ENCODE results near the gene CALN1.
"Not testable (repeated sequence)": the region's sequence is repeated elsewhere in the genome, so short reads cannot be mapped to it uniquely, and the experiment has no call there.

The CALN1 gene

DNA sequence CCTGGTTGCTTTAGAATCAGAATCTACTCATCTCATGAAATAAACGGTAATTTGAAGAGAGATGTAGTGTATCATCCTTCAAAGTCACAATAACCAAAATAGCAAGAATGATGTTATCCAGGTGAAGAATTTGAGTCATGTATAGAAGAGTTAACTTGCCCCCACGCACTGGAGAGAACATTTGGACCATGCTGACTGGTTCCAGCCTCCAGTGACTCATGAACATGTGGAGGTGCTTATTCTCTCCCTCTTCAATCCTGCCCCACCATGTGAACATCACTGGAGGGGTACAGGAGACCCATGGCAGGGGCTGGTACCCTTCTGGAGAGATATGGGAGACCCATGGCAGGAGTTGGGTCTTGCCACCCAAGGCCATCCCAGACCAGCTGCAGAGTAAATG, 427.8 kb downstream of the CALN1 start:
- no peak for DNase-seq (ENCODE audit: low read depth in 3 of 3)

DNA sequence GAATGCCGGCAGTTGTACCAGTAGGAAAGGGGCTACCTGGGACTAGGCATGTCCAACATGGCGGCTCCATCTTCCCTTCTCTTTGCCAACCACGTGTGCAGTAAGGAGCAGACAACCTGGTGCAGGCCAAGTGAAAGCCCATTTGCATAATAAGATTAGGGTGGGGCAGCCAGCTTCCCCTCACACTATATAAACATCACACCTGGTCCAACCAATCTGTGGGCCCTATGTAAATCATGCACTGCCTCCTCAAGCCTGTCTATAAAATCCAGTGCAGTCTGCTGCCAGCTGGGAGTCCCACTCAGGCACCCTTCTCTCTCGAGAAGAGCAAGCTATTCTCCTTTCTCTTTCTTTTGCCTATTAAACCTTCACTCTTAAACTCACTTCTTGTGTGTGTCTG, 429.3 kb downstream of the CALN1 start:
- no peak for DNase-seq (ENCODE audit: low read depth in 3 of 3)

GRCh38 chr7:71976645-71977044, 435.5 kb downstream of the CALN1 start:
- no peak for DNase-seq (ENCODE audit: low read depth in 3 of 3)

DNA sequence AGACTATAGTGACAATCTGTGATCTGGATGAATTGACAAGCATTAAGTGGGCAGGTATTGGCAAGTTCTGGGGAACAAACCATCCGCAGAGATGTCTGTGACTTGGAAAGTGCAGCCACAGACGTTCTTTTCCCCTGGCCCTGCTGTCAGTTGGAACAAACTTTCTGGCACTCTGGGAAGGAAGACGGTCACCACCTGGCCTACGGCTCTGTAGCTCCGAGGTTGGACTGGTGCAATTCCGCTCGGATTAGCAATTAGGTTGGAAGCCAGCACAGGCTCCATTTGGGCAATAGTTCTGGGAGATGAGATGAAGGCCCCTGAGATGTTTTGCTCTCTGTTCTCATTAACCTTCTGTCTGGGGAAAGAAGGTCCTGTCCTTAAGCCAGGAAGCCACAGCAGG, 437.5 kb downstream of the CALN1 start:
- DNase-seq (ENCODE audit: low read depth in 3 of 3): no peak

DNA sequence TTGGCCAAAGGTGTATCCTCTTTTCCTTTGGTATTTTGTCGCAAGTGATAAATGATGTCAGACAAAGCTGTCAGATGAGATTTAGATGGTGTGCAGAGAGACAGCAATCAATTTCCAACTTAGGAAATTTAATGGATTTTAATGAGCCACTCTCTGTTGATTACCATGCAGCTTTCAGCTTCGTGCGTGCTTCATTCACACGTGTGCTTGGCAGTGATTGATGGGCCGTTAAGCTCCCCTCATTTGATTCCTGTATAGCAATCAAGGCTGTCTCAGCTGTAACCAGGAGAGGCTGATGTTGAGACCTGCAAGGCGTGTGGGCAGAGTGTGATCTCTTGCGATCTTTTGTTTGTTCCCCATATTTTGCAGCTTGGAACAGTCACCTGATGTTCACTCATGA, 439.6 kb downstream of the CALN1 start:
- no peak for DNase-seq (ENCODE audit: low read depth in 3 of 3)

DNA sequence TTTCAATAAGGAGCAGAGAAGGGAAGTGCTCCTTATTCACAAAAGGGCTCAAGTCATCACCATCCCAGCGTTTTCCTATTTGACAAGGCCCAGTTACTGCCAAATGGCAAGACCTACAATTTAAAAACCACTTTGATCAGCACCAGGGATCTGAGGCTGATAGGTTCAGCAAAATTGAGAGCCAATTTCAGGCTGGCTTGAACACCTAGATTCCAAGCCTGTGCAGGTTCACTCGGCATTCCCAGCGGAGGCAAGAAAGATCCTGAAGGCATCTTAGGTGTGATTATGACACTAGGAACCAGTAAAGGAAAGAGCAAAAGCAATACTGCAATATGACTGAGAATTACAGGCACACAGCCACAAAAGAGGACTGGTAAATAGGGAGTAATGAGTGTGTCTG, 441.4 kb downstream of the CALN1 start:
- DNase-seq (ENCODE audit: low read depth in 3 of 3): no peak

DNA sequence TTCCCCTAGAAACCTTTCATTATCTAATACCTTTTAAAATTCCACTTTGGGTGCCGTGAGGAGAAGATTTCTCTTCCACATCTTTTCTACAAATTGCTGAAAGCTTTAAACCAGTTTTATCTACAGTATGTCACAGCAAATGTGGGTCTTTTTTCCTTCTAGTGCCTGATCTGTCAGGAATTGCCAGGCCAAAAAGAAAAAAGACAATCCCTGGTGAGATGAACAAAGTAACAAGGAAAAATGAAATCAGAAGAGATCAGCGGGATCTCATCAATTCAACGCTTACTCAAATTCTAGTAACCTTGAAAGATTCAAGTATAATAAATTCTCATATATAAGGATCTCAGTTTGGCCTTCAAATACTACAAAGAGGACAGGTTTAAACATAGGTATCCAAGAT, 449.5 kb downstream of the CALN1 start:
- DNase-seq (ENCODE audit: low read depth in 3 of 3): no peak

GRCh38 chr7:71961283-71961682, 450.9 kb downstream of the CALN1 start:
- no peak for DNase-seq (ENCODE audit: low read depth in 3 of 3)

DNA sequence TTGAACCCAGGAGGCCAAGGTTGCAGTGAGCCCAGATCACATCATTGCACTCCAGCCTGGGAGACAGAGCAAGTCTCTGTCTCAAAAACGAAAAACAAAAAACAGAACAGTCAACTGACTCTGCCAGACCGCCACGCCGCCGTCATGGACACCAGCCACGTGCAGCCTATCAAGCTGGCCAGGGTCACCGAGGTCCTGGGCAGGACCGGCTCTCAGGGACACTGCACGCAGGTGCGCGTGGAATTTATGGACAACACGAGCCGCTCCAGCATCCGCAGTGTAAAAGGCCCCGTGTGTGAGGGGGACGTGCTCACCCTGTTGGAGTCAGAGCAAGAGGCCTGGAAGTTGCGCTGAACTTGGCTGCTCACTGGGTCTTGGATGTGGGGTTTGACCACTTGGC, 470.0 kb downstream of the CALN1 start:
- DNase-seq (ENCODE audit: low read depth in 3 of 3): no peak

DNA sequence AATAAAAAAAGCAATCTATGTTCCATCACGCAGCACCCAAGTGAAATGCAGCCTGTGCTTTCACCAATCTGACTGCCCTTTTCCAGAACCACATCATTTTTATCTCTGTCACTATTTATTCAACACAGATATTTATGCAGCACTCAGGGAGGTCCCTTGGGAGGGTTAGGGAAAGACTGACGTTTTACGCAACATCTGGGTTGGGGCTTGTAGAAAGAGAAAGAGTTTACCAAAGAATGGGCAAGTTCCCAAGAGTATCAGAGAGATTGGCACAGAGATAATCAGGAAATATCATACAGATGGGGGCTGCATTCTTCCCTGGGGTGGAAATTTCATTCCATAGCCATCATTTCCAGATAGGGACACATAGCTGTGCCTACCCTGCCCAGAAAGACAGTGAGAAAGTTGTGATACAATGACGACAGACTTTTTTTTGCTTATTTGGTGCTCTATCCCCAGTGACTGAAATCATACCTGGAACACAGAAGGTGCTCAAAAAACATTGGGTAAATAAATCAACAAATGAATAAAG, 474.2 kb downstream of the CALN1 start:
- no peak for DNase-seq (ENCODE audit: low read depth in 3 of 3)

GRCh38 chr7:71935674-71936073, 476.5 kb downstream of the CALN1 start:
- no peak for DNase-seq (ENCODE audit: low read depth in 3 of 3)

DNA sequence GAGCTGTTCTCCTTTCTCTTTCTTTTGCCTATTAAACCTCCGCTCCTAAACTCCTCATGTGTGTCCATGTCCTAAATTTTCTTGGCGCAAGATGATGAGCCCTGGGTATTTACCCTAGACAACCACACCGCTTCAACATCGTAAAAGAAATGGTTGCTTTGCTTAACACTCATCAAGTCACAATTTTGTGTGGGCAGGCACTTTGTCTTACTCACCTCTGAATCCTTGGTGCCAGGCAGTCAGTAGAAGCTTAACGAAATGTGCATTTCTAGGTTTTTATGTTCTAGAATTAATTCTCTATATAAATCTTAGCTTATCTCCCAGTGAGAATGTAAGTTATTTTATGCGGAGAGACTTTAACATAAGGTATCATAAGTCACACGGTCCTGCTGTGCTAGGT, 478.7 kb downstream of the CALN1 start:
- DNase-seq (ENCODE audit: low read depth in 3 of 3): no peak

- no peak for DNase-seq (ENCODE audit: low read depth in 3 of 3)
Observed at GRCh38 chr7:71925663-71926062, 486.5 kb downstream of the CALN1 start.

- not testable (repeated sequence) for DNase-seq (ENCODE audit: low read depth in 3 of 3)
Observed at GRCh38 chr7:71914204-71914603, 497.9 kb downstream of the CALN1 start.

DNA sequence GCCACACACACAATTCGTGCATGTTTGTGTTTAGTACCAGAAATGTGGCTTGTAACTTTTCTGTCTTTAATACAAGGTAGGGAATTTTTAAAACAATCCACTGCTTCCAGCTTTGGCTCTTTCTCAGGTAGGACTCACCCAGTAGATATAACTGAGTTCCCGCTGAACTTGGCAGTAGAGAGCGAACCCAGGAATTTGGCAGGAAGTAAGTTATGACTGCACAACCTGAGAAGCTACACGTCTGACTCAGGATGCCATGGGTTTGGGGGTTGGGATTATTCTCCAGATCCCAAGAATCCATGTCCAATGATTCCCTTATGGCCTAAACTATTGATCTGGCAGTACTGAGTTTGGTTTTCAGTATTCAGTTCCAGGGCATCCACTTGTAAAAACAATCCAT, 499.7 kb downstream of the CALN1 start:
- no peak for DNase-seq (ENCODE audit: low read depth in 3 of 3)

GRCh38 chr7:71911051-71911450, 501.1 kb downstream of the CALN1 start:
- no peak for DNase-seq (ENCODE audit: low read depth in 3 of 3)

DNA sequence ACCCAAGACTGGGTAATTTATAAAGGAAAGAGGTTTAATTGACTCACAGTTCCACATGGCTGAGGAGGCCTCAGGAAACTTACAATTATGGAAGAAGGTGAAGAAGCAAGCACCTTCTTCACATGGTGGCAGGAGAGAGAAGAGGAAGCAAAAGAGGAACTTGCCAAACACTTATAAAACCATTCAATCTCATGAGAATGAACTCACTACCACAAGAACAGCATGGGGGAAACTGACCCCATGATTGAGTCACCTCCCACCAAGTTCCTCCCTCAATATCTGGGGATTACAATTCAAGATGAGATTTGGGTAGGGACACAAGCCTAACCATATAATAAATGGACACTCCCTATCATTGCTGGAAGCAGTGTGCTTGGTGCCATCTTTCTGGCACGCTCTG, 506.3 kb downstream of the CALN1 start:
- no peak for DNase-seq (ENCODE audit: low read depth in 3 of 3)

- no peak for DNase-seq (ENCODE audit: low read depth in 3 of 3)
Observed at GRCh38 chr7:71904484-71904883, 507.7 kb downstream of the CALN1 start.

DNA sequence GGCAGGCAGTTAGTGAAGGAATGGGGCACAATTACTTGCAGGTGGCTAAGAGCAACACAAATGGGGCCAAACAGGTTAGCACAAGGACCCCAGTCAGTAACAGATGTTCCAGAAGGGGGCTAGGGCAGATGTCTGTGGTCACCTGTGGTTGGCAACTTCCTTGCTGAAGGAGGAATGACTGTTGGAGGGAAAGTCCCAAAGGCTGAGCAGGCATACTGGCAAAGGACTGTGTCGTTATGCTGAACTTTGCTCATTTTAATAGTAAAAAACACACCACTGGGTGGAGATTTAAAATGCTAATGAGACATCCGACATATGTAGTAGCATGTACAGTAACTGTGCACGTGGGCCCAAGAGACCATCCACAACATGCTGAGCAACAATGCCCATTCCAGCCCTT, 511.6 kb downstream of the CALN1 start:
- DNase-seq (ENCODE audit: low read depth in 3 of 3): no peak

DNA sequence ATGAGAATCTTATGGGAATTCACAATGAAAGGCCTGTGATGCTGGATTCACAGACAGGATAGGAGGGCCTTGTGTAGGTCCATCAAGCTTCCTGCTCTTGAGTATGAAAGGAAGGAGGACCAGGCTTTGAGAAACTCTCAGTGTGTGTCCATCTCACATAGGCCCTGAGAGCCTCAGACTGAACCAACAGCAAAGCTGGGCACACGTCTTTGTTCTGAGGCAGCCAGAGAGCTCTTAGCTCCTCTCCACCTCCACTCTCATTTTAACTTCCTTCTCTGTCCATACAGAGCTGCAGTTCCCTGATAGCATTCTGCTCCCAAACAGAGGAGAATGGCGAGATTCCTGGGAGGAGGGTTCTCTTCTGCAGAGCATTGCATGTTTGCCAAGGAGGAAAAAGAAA, 515.6 kb downstream of the CALN1 start:
- DNase-seq (ENCODE audit: low read depth in 3 of 3): no peak

- no peak for DNase-seq (ENCODE audit: low read depth in 3 of 3)
Observed at GRCh38 chr7:71886046-71886445, 526.1 kb downstream of the CALN1 start.

DNA sequence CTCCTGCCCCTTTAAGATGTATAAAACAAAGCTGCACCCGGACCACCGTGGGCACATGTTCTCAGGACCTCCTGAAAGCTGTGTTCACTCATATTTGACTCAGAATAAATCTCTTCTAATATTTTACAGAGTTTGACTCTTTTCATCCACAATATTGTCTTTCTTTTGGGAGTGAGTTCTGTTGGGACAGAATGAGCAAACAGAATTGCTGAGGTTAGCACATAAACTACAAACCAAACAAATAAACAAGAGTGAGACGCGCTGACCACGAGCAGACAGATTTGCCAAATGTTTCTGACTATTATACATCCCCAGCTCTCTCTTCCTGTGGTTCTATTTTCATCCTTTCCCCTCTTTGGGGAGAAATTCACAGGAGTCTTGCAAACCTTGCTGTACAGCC, 526.7 kb downstream of the CALN1 start:
- DNase-seq (ENCODE audit: low read depth in 3 of 3): no peak

DNA sequence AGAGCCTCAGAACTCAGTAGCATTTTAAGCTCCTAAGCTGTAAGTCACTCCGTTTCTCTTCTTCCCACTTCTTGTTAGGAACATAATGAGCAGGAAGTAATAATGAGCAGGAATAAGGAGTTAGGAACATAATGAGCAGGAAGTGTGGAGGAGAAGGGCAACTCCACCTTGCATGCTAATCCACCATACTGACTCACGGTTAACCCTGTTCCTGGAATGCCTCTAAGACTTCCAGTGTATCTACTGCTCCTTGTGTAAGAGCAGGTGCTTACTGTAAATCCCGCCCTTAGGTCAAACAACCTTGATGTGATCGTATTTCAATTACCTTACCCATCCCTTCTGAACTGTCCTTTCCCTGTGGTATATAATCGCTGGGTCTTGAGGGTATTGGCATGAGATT, 528.7 kb downstream of the CALN1 start:
- DNase-seq (ENCODE audit: low read depth in 3 of 3): no peak

DNA sequence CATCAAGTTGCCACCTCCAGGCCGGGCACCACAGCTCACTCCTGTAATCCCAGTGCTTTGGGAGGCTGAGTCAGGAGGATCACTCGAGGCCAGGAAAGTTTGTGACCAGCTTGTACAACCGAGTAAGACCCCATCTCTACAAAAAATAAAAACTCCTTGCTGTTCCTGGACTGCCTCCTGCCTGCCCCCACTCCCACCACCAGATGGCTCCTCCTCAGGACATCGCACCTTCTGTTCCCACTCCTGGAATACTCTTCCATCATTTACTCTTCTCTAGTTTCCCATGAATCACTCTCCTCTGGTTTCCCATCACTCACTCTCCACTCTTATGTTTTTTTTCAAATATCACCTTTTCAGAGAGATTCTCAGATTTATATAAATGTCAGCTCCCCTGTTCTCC, 540.7 kb downstream of the CALN1 start:
- DNase-seq (ENCODE audit: low read depth in 3 of 3): no peak

DNA sequence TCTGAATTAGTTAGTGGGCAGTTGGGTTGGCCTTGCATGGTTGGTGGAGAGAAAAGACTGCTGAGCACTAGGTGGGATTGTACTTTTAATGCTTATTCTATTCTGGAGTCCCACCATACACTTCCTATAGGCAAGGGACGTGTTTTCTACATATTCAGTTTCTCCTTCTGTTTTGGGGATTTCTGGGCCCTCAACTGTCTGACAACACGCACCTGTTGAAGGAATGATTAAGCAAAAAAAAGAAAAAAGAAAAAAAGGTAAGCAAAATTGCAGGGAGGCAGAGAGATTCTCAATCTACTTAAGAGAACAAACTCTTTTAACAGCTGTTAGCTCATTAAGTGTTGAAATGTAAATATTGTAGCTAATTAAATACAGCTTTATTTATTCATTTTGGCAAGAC, 541.3 kb downstream of the CALN1 start:
- no peak for DNase-seq (ENCODE audit: low read depth in 3 of 3)
